ENCODE measurements around the gene BCL11A. TPM values are rescaled to one million over a fixed set of nuclear protein-coding genes. Genes with fewer than 3 reads are reported as not detected.
A peak's percentile ranks its signal among the peaks of the same experiment; 100 is the strongest.

The BCL11A gene
- total and polyA plus RNA-seq, 2 experiments from 2014 or later: 57.5 to 77.6 TPM

DNA sequence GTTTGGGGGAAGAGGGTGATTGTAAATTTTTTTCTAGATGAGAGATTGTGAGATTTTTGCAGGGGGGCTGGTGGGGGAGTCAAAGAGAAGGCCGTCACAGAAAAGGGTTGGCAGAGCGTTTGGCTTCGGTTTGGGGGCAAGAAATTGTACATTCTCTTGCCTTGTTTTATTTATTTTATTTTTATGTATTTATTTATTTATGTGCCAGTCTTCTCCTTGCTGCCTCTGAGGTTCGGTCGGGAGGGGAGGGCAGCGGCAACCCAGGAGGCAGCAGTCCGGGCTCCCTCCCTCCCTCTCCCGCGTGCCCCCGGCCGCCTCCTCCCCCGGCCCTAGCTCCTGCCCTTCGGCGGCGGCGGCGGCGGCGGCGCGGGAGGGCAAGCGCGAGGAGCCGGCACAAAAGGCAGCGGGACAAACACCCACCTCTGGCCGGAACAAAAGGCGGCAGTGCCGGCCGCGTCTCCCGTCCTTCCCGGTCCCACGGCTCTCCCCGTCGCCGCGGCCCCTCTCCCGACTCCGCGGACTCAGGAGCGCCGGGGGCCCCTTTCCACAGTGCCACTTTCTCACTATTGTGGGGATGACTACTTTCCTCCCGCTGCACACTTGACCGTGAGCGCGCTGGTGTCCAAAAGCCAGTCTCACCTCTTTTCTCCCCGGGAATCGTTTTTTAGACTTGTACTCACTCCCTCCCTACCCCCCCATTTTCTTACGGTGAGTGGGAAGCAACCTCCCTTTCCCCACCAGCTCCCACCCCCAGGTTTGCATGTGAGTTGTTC, 1.2 kb downstream of the BCL11A start:
- peak overlapping the region; percentile 85 for H3K4me2 ChIP-seq
- H2AFZ ChIP-seq: no peak overlapping the region
- peaks cover 59% of the 10 kb centered on the region for H3K79me2 ChIP-seq (replicated peaks; ENCODE audit: insufficient read depth)
- peaks cover 13% of the 10 kb centered on the region; the same call in 1 of the 2 replicates for H3F3A ChIP-seq (replicated peaks; ENCODE audit: low read depth)
- H3K4me3 ChIP-seq: peak overlapping the region; percentile 89
- Mint-ChIP-seq H3K4me3 (peak overlapping the region; percentile 89), H3K9me3 (no peaks in the 10 kb centered on the region; the same call in 2 of the 3 replicates), H3K27me3 (ENCODE audit: insufficient read depth, low read depth, poor library complexity) (peaks cover 7% of the 10 kb centered on the region), H3K36me3 (ENCODE audit: low read depth) (peaks cover 7% of the 10 kb centered on the region), H3K4me1 (peaks cover 15% of the 10 kb centered on the region), H3K27ac (peak overlapping the region; percentile 87)
- H3K9me2 ChIP-seq (ENCODE audit: insufficient read depth): no peaks in the 10 kb centered on the region
- H4K20me1 ChIP-seq (replicated peaks; ENCODE audit: insufficient read depth): peaks cover 6% of the 10 kb centered on the region
- DNase-seq (ENCODE audit: low spot score) (peak; percentile 69), ATAC-seq (no peak)
- peak overlapping the region; percentile 89 for H3K27ac ChIP-seq (ENCODE audit: low read depth)
- peak; percentile 51 for TF ChIP-seq POLR2AphosphoS5 (IDR thresholded peaks at IDR 0.05; ENCODE audit: low read depth)
- TF ChIP-seq ZNF331 (CRISPR knock-in tag; IDR thresholded peaks at IDR 0.05; ENCODE audit: low read depth): no peak
- peaks cover 18% of the 10 kb centered on the region for H3K4me1 ChIP-seq (ENCODE audit: insufficient read depth)
- H3K36me3 ChIP-seq (ENCODE audit: insufficient read depth): no peaks in the 10 kb centered on the region
- H3K27me3 ChIP-seq (ENCODE audit: insufficient read depth): 0 out of 2 replicates have a peak, but pooled peaks cover under 1% of the 10 kb centered on the region

DNA sequence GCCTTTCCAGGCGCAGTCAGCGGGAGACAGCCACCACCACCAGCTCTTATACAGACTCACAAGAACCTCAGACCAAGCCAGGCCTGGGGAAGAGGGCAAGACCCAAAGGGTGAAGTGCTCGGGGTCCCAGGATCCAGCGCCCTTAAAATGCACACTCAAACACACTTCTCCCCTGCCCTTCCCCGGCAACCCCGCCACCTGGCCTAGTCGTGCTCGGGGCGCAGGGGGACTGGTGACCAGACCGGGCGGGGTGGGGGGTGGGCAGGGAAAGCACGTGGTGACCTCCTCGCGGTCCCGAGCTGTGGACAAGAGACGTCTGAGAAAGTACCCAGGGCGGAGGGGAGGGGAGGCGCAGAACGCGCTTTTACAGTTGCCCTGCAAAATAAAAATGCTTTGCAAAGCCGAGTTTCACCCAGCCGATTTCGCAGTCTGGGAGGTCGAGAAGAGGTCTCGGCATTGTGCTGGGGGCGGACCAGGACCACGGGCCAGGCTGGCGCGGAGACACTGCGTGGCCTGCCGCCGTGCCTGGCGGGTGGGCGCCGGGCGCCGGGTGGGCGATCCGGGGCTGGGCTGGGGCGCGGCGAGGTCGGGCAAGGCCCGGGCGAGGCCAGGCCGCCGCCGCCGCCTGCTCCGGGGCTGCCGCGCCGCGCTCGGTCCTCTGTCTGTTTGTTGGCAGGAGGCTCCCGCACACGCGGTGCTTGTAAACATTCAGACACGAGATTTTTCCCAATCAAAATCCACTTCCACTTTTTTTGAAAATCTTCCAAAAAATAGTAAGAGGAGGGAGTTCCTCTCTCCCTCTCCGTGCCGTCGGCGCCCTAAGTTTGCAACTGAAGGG, 2.0 kb downstream of the BCL11A start:
- Histone ChIP-seq H3K79me2 (replicated peaks; ENCODE audit: insufficient read depth) (peaks cover 67% of the 10 kb centered on the region), H3K4me2 (peak overlapping the region; percentile 85), H3K27ac (ENCODE audit: low read depth) (peak overlapping the region; percentile 82), H3K4me3 (peak overlapping the region; percentile 89), H3K27me3 (ENCODE audit: insufficient read depth) (no peaks in the 10 kb centered on the region), H3K36me3 (ENCODE audit: insufficient read depth) (no peaks in the 10 kb centered on the region), H3K4me1 (ENCODE audit: insufficient read depth) (peaks cover 23% of the 10 kb centered on the region), H3K9me2 (ENCODE audit: insufficient read depth) (no peaks in the 10 kb centered on the region), H3F3A (replicated peaks; ENCODE audit: low read depth) (peaks cover 13% of the 10 kb centered on the region; the same call in 1 of the 2 replicates), H2AFZ (no peak overlapping the region), H4K20me1 (replicated peaks; ENCODE audit: insufficient read depth) (peaks cover 12% of the 10 kb centered on the region)
- Mint-ChIP-seq H3K4me1 (peaks cover 23% of the 10 kb centered on the region), H3K4me3 (peak overlapping the region; percentile 97), H3K9me3 (no peaks in the 10 kb centered on the region; the same call in 2 of the 3 replicates), H3K27me3 (ENCODE audit: insufficient read depth, low read depth, poor library complexity) (peaks cover 4% of the 10 kb centered on the region), H3K36me3 (ENCODE audit: low read depth) (peaks cover 14% of the 10 kb centered on the region), H3K27ac (peak overlapping the region; percentile 87)
- ATAC-seq (no peak; the same call in 2 of the 3 replicates), DNase-seq (ENCODE audit: low spot score) (peak; percentile 58)
- TF ChIP-seq, protein P1, sequence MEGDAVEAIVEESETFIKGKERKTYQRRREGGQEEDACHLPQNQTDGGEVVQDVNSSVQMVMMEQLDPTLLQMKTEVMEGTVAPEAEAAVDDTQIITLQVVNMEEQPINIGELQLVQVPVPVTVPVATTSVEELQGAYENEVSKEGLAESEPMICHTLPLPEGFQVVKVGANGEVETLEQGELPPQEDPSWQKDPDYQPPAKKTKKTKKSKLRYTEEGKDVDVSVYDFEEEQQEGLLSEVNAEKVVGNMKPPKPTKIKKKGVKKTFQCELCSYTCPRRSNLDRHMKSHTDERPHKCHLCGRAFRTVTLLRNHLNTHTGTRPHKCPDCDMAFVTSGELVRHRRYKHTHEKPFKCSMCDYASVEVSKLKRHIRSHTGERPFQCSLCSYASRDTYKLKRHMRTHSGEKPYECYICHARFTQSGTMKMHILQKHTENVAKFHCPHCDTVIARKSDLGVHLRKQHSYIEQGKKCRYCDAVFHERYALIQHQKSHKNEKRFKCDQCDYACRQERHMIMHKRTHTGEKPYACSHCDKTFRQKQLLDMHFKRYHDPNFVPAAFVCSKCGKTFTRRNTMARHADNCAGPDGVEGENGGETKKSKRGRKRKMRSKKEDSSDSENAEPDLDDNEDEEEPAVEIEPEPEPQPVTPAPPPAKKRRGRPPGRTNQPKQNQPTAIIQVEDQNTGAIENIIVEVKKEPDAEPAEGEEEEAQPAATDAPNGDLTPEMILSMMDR (conservative IDR thresholded peaks at IDR 0.05; ENCODE audit: low read depth in 2 of 2): no peak
- TF ChIP-seq EZH2 (IDR thresholded peaks at IDR 0.05; ENCODE audit: low read depth, unreplicated experiment) (no peak), ZNF331 (CRISPR knock-in tag; IDR thresholded peaks at IDR 0.05; ENCODE audit: low read depth) (no peak), STAT1 (IDR thresholded peaks at IDR 0.05; ENCODE audit: unreplicated experiment) (no peak), EZH2phosphoT487 (IDR thresholded peaks at IDR 0.05; ENCODE audit: unreplicated experiment) (no peak), ZNF114 (CRISPR knock-in tag; IDR thresholded peaks at IDR 0.05) (no peak), POLR2AphosphoS5 (IDR thresholded peaks at IDR 0.05; ENCODE audit: low read depth) (no peak)
- TF ChIP-seq, protein P2, sequence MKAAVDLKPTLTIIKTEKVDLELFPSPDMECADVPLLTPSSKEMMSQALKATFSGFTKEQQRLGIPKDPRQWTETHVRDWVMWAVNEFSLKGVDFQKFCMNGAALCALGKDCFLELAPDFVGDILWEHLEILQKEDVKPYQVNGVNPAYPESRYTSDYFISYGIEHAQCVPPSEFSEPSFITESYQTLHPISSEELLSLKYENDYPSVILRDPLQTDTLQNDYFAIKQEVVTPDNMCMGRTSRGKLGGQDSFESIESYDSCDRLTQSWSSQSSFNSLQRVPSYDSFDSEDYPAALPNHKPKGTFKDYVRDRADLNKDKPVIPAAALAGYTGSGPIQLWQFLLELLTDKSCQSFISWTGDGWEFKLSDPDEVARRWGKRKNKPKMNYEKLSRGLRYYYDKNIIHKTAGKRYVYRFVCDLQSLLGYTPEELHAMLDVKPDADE (IDR thresholded peaks at IDR 0.05): no peak
- TF ChIP-seq, protein P3, sequence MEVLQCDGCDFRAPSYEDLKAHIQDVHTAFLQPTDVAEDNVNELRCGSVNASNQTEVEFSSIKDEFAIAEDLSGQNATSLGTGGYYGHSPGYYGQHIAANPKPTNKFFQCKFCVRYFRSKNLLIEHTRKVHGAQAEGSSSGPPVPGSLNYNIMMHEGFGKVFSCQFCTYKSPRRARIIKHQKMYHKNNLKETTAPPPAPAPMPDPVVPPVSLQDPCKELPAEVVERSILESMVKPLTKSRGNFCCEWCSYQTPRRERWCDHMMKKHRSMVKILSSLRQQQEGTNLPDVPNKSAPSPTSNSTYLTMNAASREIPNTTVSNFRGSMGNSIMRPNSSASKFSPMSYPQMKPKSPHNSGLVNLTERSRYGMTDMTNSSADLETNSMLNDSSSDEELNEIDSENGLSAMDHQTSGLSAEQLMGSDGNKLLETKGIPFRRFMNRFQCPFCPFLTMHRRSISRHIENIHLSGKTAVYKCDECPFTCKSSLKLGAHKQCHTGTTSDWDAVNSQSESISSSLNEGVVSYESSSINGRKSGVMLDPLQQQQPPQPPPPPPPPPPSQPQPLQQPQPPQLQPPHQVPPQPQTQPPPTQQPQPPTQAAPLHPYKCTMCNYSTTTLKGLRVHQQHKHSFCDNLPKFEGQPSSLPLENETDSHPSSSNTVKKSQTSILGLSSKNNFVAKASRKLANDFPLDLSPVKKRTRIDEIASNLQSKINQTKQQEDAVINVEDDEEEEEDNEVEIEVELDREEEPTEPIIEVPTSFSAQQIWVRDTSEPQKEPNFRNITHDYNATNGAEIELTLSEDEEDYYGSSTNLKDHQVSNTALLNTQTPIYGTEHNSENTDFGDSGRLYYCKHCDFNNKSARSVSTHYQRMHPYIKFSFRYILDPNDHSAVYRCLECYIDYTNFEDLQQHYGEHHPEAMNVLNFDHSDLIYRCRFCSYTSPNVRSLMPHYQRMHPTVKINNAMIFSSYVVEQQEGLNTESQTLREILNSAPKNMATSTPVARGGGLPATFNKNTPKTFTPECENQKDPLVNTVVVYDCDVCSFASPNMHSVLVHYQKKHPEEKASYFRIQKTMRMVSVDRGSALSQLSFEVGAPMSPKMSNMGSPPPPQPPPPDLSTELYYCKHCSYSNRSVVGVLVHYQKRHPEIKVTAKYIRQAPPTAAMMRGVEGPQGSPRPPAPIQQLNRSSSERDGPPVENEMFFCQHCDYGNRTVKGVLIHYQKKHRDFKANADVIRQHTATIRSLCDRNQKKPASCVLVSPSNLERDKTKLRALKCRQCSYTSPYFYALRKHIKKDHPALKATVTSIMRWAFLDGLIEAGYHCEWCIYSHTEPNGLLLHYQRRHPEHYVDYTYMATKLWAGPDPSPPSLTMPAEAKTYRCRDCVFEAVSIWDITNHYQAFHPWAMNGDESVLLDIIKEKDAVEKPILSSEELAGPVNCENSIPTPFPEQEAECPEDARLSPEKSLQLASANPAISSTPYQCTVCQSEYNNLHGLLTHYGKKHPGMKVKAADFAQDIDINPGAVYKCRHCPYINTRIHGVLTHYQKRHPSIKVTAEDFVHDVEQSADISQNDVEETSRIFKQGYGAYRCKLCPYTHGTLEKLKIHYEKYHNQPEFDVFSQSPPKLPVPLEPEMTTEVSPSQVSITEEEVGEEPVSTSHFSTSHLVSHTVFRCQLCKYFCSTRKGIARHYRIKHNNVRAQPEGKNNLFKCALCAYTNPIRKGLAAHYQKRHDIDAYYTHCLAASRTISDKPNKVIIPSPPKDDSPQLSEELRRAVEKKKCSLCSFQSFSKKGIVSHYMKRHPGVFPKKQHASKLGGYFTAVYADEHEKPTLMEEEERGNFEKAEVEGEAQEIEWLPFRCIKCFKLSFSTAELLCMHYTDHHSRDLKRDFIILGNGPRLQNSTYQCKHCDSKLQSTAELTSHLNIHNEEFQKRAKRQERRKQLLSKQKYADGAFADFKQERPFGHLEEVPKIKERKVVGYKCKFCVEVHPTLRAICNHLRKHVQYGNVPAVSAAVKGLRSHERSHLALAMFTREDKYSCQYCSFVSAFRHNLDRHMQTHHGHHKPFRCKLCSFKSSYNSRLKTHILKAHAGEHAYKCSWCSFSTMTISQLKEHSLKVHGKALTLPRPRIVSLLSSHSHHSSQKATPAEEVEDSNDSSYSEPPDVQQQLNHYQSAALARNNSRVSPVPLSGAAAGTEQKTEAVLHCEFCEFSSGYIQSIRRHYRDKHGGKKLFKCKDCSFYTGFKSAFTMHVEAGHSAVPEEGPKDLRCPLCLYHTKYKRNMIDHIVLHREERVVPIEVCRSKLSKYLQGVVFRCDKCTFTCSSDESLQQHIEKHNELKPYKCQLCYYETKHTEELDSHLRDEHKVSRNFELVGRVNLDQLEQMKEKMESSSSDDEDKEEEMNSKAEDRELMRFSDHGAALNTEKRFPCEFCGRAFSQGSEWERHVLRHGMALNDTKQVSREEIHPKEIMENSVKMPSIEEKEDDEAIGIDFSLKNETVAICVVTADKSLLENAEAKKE (CRISPR knock-in tag; IDR thresholded peaks at IDR 0.05): no peak

Measured in GM23338 (cell line).